K562 (cell line): ENCODE data around the gene TNFAIP3. TPM values are rescaled to one million over a fixed set of nuclear protein-coding genes. Genes with fewer than 3 reads are reported as not detected.

Experiments used
- BRF2 ChIP-seq: IDR thresholded peaks from 3 replicates; pipeline ENCODE4 v1.6.1; 2011; ENCODE audit warnings: borderline replicate concordance, mild to moderate bottlenecking; ENCODE audit not compliant: insufficient read length, insufficient read depth
- CBFA2T3 ChIP-seq: fragments of 450-650 bp; IDR thresholded peaks from 2 replicates; pipeline ENCODE4 v1.6.1; 2017
- EZH2 ChIP-seq: IDR thresholded peaks from 2 replicates; pipeline ENCODE4 v1.6.1; 2012; ENCODE audit warnings: low read depth, mild to moderate bottlenecking, inconsistent platforms, low read length, borderline replicate concordance
- HSF4 ChIP-seq: fragments of 250-450 bp; sonication (Bioruptor Pico); IDR thresholded peaks from 2 replicates; pipeline ENCODE4 v2.1.2; 2022; ENCODE audit warnings: mild to moderate bottlenecking, moderate library complexity, borderline replicate concordance
- ILK ChIP-seq: fragments of 450-650 bp; IDR thresholded peaks from 2 replicates; pipeline ENCODE4 v1.6.1; 2016; ENCODE audit warnings: missing genetic modification characterization, low read depth, mild to moderate bottlenecking, missing compliant biosample characterization, moderate library complexity, borderline replicate concordance
- KLF16 ChIP-seq: IDR thresholded peaks from 2 replicates; pipeline ENCODE4 v1.6.1; 2016; ENCODE audit warnings: antibody characterized with exemption
- L3MBTL2 ChIP-seq: fragments of 450-650 bp; IDR thresholded peaks from 2 replicates; pipeline ENCODE4 v1.6.1; 2016; ENCODE audit warnings: mild to moderate bottlenecking, moderate library complexity
- MBD2 ChIP-seq: sonication (generic); IDR thresholded peaks from 2 replicates; pipeline ENCODE4 v1.6.1; 2016; ENCODE audit warnings: low read depth, borderline replicate concordance
- NFE2L1 ChIP-seq: fragments of 450-650 bp; IDR thresholded peaks from 2 replicates; pipeline ENCODE4 v1.6.1; 2016; ENCODE audit warnings: missing genetic modification characterization, low read depth, mild to moderate bottlenecking, missing compliant biosample characterization, moderate library complexity, borderline replicate concordance
- NFIC ChIP-seq: fragments of 450-650 bp; IDR thresholded peaks from 2 replicates; pipeline ENCODE4 v1.6.1; 2017; ENCODE audit warnings: mild to moderate bottlenecking, inconsistent platforms
- NR0B1 ChIP-seq: fragments of 450-650 bp; IDR thresholded peaks from one replicate; pipeline ENCODE4 v1.6.1; 2018; ENCODE audit warnings: mild to moderate bottlenecking, moderate library complexity; ENCODE audit not compliant: partially characterized antibody
- POLR2A ChIP-seq: fragments of 450-650 bp; conservative IDR thresholded peaks from 2 replicates; pipeline ENCODE4 v1.6.1; 2016
- POLR2G ChIP-seq: fragments of 200-400 bp; formaldehyde crosslinking; IDR thresholded peaks from 2 replicates; pipeline ENCODE4 v1.6.1; 2017; ENCODE audit warnings: low read depth, mild to moderate bottlenecking, antibody characterized with exemption, low read length, moderate library complexity
- PRDM10 ChIP-seq: fragments of 450-650 bp; IDR thresholded peaks from 2 replicates; pipeline ENCODE4 v1.6.1; 2018; ENCODE audit not compliant: partially characterized antibody
- SAFB2 ChIP-seq: fragments of 200-400 bp; formaldehyde crosslinking; IDR thresholded peaks from 2 replicates; pipeline ENCODE4 v1.6.1; 2018; ENCODE audit warnings: borderline replicate concordance, low read length, low read depth, moderate library complexity; ENCODE audit not compliant: severe bottlenecking
- SMAD2 ChIP-seq: fragments of 150-350 bp; IDR thresholded peaks from 2 replicates; pipeline ENCODE4 v1.6.1; 2014; ENCODE audit warnings: low read depth, mild to moderate bottlenecking, low read length
- SMAD3 ChIP-seq: fragments of 450-650 bp; formaldehyde crosslinking; conservative IDR thresholded peaks from 2 replicates; pipeline ENCODE4 v1.4.0; 2020; ENCODE audit warnings: mild to moderate bottlenecking
- SRSF9 ChIP-seq: fragments of 200-400 bp; formaldehyde crosslinking; IDR thresholded peaks from 2 replicates; pipeline ENCODE4 v1.6.1; 2017; ENCODE audit warnings: low read depth, low read length, borderline replicate concordance
- TARDBP ChIP-seq: fragments of 450-650 bp; IDR thresholded peaks from 2 replicates; pipeline ENCODE4 v1.6.1; 2016
- ZC3H8 ChIP-seq: fragments of 450-650 bp; IDR thresholded peaks from 2 replicates; pipeline ENCODE4 v1.6.1; 2017
- ZNF589 ChIP-seq: fragments of 200-800 bp; sonication (Bioruptor generic); IDR thresholded peaks from 2 replicates; pipeline ENCODE4 v1.6.1; 2016; ENCODE audit warnings: low read depth, missing genetic modification characterization, missing compliant biosample characterization
- ZNF740 ChIP-seq, 3 experiments: fragments of 200-800 bp in 1 of 3; sonication (Bioruptor generic) in 1 of 3; sonication (generic) in 1 of 3; formaldehyde crosslinking in 1 of 3; IDR thresholded peaks; 2 replicates each; pipeline versions ENCODE4 v1.6.1 to v1.8.0; 2016 to 2022; ENCODE audit warnings: mild to moderate bottlenecking in 2 of 3, missing compliant biosample characterization in 2 of 3, missing genetic modification characterization in 2 of 3, missing genetic modification reagents in 1 of 3
- polyA plus RNA-seq, 8 experiments: library from polyadenylated mRNA; depleted of rRNA in 4 of 8; stranded (reverse) in 5 of 8; unstranded in 3 of 8; fragments of >200 nt; fragmentation: Nextera tagmentation in 2 of 8; fragmentation: Illumina TruSeq in 1 of 8; extraction: Ambion mirVana in 2 of 8; extraction: Trizol in 1 of 8; gene quantifications; 2 replicates each; pipeline versions ENCODE4 v1.2.1 to v1.2.3, GENCODE V29; 2011 to 2014; ENCODE audit warnings: inconsistent platforms in 1 of 8, missing spikeins in 1 of 8
- total RNA-seq, 7 experiments: library from RNA; depleted of rRNA in 6 of 7; stranded (reverse); fragments of >200 nt in 6 of 7; fragmentation: Illumina TruSeq in 2 of 7; extraction: Trizol in 2 of 7; gene quantifications; 2 replicates each; pipeline versions ENCODE4 v1.2.1 to v1.2.3, GENCODE V29; 2011 to 2021; ENCODE audit warnings: low replicate concordance in 1 of 7

Gene TNFAIP3
- total and polyA plus RNA-seq, 9 of the 15 experiments (the other 6 are each of a cell fraction or from before 2014, with no cell fraction given): 0.79 to 17.0 (median 6.4) TPM

GRCh38 chr6:137864812-137865508 lies 2.1 kb upstream of the TNFAIP3 start (continued):
- TF ChIP-seq PRDM10 (peak; percentile 44), MBD2 (no peak), ILK (no peak), HSF4 (no peak), POLR2A (no peak), SRSF9 (no peak), SAFB2 (no peak), CBFA2T3 (no peak), ZNF589 (CRISPR knock-in tag) (no peak; the same call in 1 of the 2 replicates), ZC3H8 (no peak), NFIC (no peak), BRF2 (no peak), POLR2G (no peak), EZH2 (no peak), SMAD2 (no peak), NR0B1 (no peak), L3MBTL2 (peak; percentile 71), TARDBP (no peak), SMAD3 (CRISPR knock-in tag) (no peak), KLF16 (no peak), ZNF740 (CRISPR knock-in tag; IDR thresholded peaks at IDR 0.05) (no peak), ZNF740 (tag; IDR thresholded peaks at IDR 0.05) (no peak; a peak in 1 of 4 replicates), NFE2L1 (tag) (no peak)
